Measurements from ENCODE around the gene LCE1B. TPM values are rescaled to one million over a fixed set of nuclear protein-coding genes. Genes with fewer than 3 reads are reported as not detected.

Gene LCE1B
- not detected in 2 replicates for total RNA-seq

GRCh38 chr1:152811671-152812070 is at the start of gene LCE1B:
TSS of gene LCE1B (plus strand) at chr1:152811971. CDS start at chr1:152812447, 476 bp downstream.

GRCh38 chr1:152774875-152775274 is 36.9 kb upstream of the LCE1B start, which contains the start of gene LCE1F:
TSS of gene LCE1F (plus strand) at chr1:152775140. CDS start at chr1:152776372, 1,232 bp downstream.

GRCh38 chr1:152786077-152786476 is 25.7 kb upstream of the LCE1B start, which contains the start of gene LCE1E:
TSS of gene LCE1E (plus strand) at chr1:152786257. CDS start at chr1:152787300, 1,043 bp downstream.

GRCh38 chr1:152796421-152796820 is 15.3 kb upstream of the LCE1B start, which contains the start of gene LCE1D:
TSS of gene LCE1D (plus strand) at chr1:152796721. CDS start at chr1:152797795, 1,074 bp downstream.

DNA sequence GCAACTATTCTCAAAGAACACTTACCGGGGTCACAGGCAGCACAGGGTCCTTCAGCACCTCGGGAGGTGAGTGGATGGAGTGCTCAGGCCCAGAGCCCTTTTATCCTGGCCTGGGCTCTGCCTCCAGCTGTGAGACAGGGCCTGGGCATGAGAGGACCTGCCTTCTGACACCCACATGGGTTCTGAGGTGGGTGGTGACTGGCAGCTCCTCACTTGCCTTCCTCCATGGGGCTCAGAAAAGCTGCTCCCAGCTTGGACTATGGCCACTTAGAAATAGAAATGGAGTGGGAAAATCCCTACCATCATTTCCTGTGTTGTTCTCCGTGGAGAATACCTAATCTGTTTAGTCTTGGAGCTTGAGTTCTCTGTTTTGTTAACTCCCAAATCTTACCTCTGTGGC is 5.2 kb upstream of the LCE1B start, which contains the start of gene LCE1C:
Gene LCE1C (minus strand): TSS at position 76 of the 400 bp plus-strand sequence. CDS start 1,173 bp downstream, outside the sequence.

DNA sequence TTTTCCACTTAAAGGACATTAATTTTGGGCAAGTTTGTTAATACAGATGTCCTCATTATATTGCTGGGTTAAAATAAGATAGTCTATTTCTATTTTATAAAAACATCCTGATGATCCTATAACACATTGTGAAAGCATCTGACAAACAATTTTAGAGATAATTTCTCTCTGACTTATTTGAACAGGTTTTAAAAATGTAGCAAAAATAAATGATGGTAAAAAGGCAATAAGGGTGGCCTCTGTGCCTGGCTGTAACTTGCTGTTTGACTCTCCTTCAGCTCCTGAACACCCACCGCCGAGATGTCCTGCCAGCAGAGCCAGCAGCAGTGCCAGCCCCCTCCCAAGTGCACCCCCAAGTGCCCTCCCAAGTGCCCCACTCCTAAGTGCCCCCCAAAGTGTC is 15.4 kb downstream of the LCE1B start, which contains the start of gene LCE1A:
Gene LCE1A (plus strand): TSS at position 301 of the 400 bp plus-strand sequence. CDS start 0 bp downstream, at position 301.

GRCh38 chr1:152842556-152842955 is 30.8 kb downstream of the LCE1B start, which contains the start of gene LCE6A:
TSS of gene LCE6A (plus strand) at chr1:152842856. CDS start at chr1:152843521, 665 bp downstream.

GRCh38 chr1:152859696-152860095 is 47.9 kb downstream of the LCE1B start, which contains the start of gene LCE7A:
TSS of gene LCE7A (plus strand) at chr1:152859996. CDS start at chr1:152860698, 702 bp downstream.

Other genes starting within 250 kb of the LCE1B start
- not detected in 2 replicates for gene LCE3E, start 245.2 kb upstream of the LCE1B start, total RNA-seq
- not detected in 2 replicates for gene LCE3D, start 231.5 kb upstream of the LCE1B start, total RNA-seq
- not detected in 2 replicates for gene LCE3C, start 211.7 kb upstream of the LCE1B start, total RNA-seq
- gene LCE3B, start 198.2 kb upstream of the LCE1B start, total RNA-seq: not detected in 2 replicates
- not detected in 2 replicates for gene LCE3A, start 188.9 kb upstream of the LCE1B start, total RNA-seq
- not detected in 2 replicates for gene LCE2D, start 148.6 kb upstream of the LCE1B start, total RNA-seq
- gene LCE2C, start 136.7 kb upstream of the LCE1B start, total RNA-seq: not detected in 2 replicates
- gene LCE2B, start 125.8 kb upstream of the LCE1B start, total RNA-seq: not detected in 2 replicates
- gene LCE2A, start 113.6 kb upstream of the LCE1B start, total RNA-seq: 0.57 TPM in 1 of 2 replicates, not detected in the other
- gene LCE4A, start 103.8 kb upstream of the LCE1B start, total RNA-seq: not detected in 2 replicates
- not detected in 2 replicates for gene KPRP, start 53.9 kb upstream of the LCE1B start, total RNA-seq
- not detected in 2 replicates for gene LCE1F, start 36.8 kb upstream of the LCE1B start, total RNA-seq
- gene LCE1E, start 25.7 kb upstream of the LCE1B start, total RNA-seq: not detected in 2 replicates
- not detected in 2 replicates for gene LCE1D, start 15.2 kb upstream of the LCE1B start, total RNA-seq
- gene LCE1C, start 5.3 kb upstream of the LCE1B start, total RNA-seq: not detected in 2 replicates
- gene LCE1A, start 15.5 kb downstream of the LCE1B start, total RNA-seq: not detected in 2 replicates
- not detected in 2 replicates for gene LCE6A, start 30.9 kb downstream of the LCE1B start, total RNA-seq
- not detected in 2 replicates for gene LCE7A, start 48.0 kb downstream of the LCE1B start, total RNA-seq
- gene SMCP, start 66.4 kb downstream of the LCE1B start, total RNA-seq: not detected in 2 replicates
- 0.14 TPM in 1 of 2 replicates, not detected in the other for gene IVL, start 96.6 kb downstream of the LCE1B start, total RNA-seq
- not detected in 2 replicates for gene SPRR5, start 135.2 kb downstream of the LCE1B start, total RNA-seq
- gene SPRR4, start 158.7 kb downstream of the LCE1B start, total RNA-seq: not detected in 2 replicates
- gene SPRR1A, start 172.1 kb downstream of the LCE1B start, total RNA-seq: not detected in 2 replicates
- not detected in 2 replicates for gene SPRR3, start 189.8 kb downstream of the LCE1B start, total RNA-seq
- not detected in 2 replicates for gene SPRR1B, start 219.2 kb downstream of the LCE1B start, total RNA-seq
- not detected in 2 replicates for gene SPRR2D, start 229.1 kb downstream of the LCE1B start, total RNA-seq
- not detected in 2 replicates for gene SPRR2A, start 245.5 kb downstream of the LCE1B start, total RNA-seq

All from placental pericyte (primary cell).